HepG2 (cell line): ENCODE measurements around the gene DGKG. TPM values are rescaled to one million over a fixed set of nuclear protein-coding genes. Genes with fewer than 3 reads are reported as not detected.
A peak's percentile ranks its signal among the peaks of the same experiment; 100 is the strongest.

Experiments
- HNRNPLL ChIP-seq: fragments of 200-400 bp; formaldehyde crosslinking; IDR thresholded peaks from 2 replicates; pipeline ENCODE4 v1.6.1; 2017; ENCODE audit warnings: mild to moderate bottlenecking, low read depth, low read length; ENCODE audit not compliant: poor library complexity, severe bottlenecking
- KDM3A ChIP-seq: IDR thresholded peaks from 2 replicates; pipeline ENCODE4 v1.6.1; 2018; ENCODE audit warnings: low read depth, missing compliant biosample characterization
- NFKB2 ChIP-seq: sonication (generic); formaldehyde crosslinking; IDR thresholded peaks from 2 replicates; pipeline ENCODE4 v1.4.0; 2020; ENCODE audit warnings: missing genetic modification reagents, borderline replicate concordance
- TFDP1 ChIP-seq: IDR thresholded peaks from 2 replicates; pipeline ENCODE4 v1.6.1; 2016; ENCODE audit warnings: missing compliant biosample characterization, missing genetic modification reagents, borderline replicate concordance
- ZBED4 ChIP-seq: sonication (generic); formaldehyde crosslinking; IDR thresholded peaks from 2 replicates; pipeline ENCODE4 v1.4.0; 2020; ENCODE audit warnings: missing genetic modification reagents, borderline replicate concordance
- ZFP37 ChIP-seq: sonication (generic); formaldehyde crosslinking; IDR thresholded peaks from 2 replicates; pipeline ENCODE4 v1.4.0; 2020; ENCODE audit warnings: missing genetic modification reagents, borderline replicate concordance
- ZNF207 ChIP-seq: fragments of 450-650 bp; IDR thresholded peaks from 2 replicates; pipeline ENCODE4 v1.6.1; 2016; ENCODE audit warnings: antibody characterized with exemption, borderline replicate concordance
- ZNF24 ChIP-seq: fragments of 450-650 bp; IDR thresholded peaks from 2 replicates; pipeline ENCODE4 v1.6.1; 2017; ENCODE audit warnings: antibody characterized with exemption, mild to moderate bottlenecking
- ZNF441 ChIP-seq: sonication (generic); formaldehyde crosslinking; IDR thresholded peaks from 2 replicates; pipeline ENCODE4 v1.7.0; 2021; ENCODE audit warnings: missing genetic modification reagents, borderline replicate concordance
- ZNF569 ChIP-seq: sonication (generic); formaldehyde crosslinking; IDR thresholded peaks from 2 replicates; pipeline ENCODE4 v1.5.0; 2020; ENCODE audit warnings: mild to moderate bottlenecking, missing genetic modification reagents, moderate library complexity, borderline replicate concordance
- ZNF878 ChIP-seq: sonication (generic); formaldehyde crosslinking; IDR thresholded peaks from 2 replicates; pipeline ENCODE4 v1.8.1; 2023; ENCODE audit warnings: mild to moderate bottlenecking, missing genetic modification reagents, moderate library complexity
- polyA plus RNA-seq, 8 experiments: library from polyadenylated mRNA; depleted of rRNA in 3 of 8; stranded (reverse) in 7 of 8; unstranded in 1 of 8; fragments of >200 nt; fragmentation: Illumina TruSeq in 4 of 8; extraction: Trizol in 4 of 8; gene quantifications; 2 replicates each; pipeline versions ENCODE4 v1.2.1 to v1.2.3, GENCODE V29; 2011 to 2016; ENCODE audit warnings: low read depth in 4 of 8, missing spikeins in 1 of 8, mixed read lengths in 1 of 8; ENCODE audit not compliant: insufficient read depth in 1 of 8
- total RNA-seq, 5 experiments: library from RNA; depleted of rRNA; stranded (reverse); fragments of >200 nt; fragmentation: Illumina TruSeq; extraction: Trizol; gene quantifications; 2 replicates each; pipeline ENCODE4 v1.2.3, GENCODE V29; 2016; ENCODE audit warnings: low read depth in 1 of 5
- TF ChIP-seq, protein P1 (sequence below): sonication (generic); formaldehyde crosslinking; conservative IDR thresholded peaks from 2 replicates; pipeline ENCODE4 v1.4.0; 2020; ENCODE audit warnings: missing genetic modification reagents
- TF ChIP-seq, protein P2 (sequence below): IDR thresholded peaks from 2 replicates; pipeline ENCODE4 v1.6.1; 2016; ENCODE audit warnings: control low read depth
- TF ChIP-seq, protein P3 (sequence below): sonication (generic); formaldehyde crosslinking; IDR thresholded peaks from 2 replicates; pipeline ENCODE4 v1.8.1; 2023; ENCODE audit warnings: mild to moderate bottlenecking, moderate library complexity, missing genetic modification reagents
- TF ChIP-seq, protein P4 (sequence below), 2 experiments: sonication (generic) in 1 of 2; formaldehyde crosslinking in 1 of 2; IDR thresholded peaks; 2 replicates each; pipeline versions ENCODE4 v1.4.0 to v1.6.1; 2018 to 2020; ENCODE audit warnings: missing genetic modification reagents in 2 of 2, borderline replicate concordance in 1 of 2, low read depth in 1 of 2, mild to moderate bottlenecking in 1 of 2, missing biosample characterization in 1 of 2

Gene DGKG
- total and polyA plus RNA-seq, 2 of the 13 experiments (the other 11 are each of a cell fraction or from before 2014, with no cell fraction given): 3.8 to 6.2 TPM

- TF ChIP-seq, protein P1, sequence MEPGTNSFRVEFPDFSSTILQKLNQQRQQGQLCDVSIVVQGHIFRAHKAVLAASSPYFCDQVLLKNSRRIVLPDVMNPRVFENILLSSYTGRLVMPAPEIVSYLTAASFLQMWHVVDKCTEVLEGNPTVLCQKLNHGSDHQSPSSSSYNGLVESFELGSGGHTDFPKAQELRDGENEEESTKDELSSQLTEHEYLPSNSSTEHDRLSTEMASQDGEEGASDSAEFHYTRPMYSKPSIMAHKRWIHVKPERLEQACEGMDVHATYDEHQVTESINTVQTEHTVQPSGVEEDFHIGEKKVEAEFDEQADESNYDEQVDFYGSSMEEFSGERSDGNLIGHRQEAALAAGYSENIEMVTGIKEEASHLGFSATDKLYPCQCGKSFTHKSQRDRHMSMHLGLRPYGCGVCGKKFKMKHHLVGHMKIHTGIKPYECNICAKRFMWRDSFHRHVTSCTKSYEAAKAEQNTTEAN (CRISPR knock-in tag): no peak
- no peak for TF ChIP-seq TFDP1
- no peak for TF ChIP-seq KDM3A (CRISPR knock-in tag)
- no peak for TF ChIP-seq ZNF24
- TF ChIP-seq, protein P2, sequence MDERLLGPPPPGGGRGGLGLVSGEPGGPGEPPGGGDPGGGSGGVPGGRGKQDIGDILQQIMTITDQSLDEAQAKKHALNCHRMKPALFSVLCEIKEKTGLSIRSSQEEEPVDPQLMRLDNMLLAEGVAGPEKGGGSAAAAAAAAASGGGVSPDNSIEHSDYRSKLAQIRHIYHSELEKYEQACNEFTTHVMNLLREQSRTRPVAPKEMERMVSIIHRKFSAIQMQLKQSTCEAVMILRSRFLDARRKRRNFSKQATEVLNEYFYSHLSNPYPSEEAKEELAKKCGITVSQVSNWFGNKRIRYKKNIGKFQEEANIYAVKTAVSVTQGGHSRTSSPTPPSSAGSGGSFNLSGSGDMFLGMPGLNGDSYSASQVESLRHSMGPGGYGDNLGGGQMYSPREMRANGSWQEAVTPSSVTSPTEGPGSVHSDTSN (CRISPR knock-in tag): no peak
- peak; percentile 14 for TF ChIP-seq HNRNPLL
- no peak for TF ChIP-seq ZFP37 (CRISPR knock-in tag)
- TF ChIP-seq, protein P3, sequence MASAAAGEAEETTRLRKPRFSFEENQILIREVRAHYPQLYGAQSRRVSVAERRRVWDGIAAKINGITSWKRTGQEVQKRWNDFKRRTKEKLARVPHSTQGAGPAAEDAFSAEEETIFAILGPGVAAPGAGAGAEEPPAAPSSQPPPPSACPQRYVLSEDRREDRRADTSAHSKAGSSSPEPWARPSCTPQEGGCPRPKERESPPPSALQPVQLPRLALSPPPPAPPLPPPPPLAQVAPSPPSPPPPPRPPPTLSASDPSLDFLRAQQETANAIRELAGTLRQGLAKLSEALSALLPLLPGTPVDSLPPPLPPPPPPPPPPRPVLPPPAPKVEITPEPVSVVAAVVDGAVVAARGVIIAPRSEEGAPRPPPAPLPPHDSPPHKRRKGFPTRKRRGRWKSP (CRISPR knock-in tag): no peak; the same call in 1 of the 2 replicates
- no peak for TF ChIP-seq ZNF207
- TF ChIP-seq NFKB2: no peak
- TF ChIP-seq ZBED4 (CRISPR knock-in tag): no peak
- no peak for TF ChIP-seq ZNF569 (CRISPR knock-in tag)
- TF ChIP-seq, protein P4, sequence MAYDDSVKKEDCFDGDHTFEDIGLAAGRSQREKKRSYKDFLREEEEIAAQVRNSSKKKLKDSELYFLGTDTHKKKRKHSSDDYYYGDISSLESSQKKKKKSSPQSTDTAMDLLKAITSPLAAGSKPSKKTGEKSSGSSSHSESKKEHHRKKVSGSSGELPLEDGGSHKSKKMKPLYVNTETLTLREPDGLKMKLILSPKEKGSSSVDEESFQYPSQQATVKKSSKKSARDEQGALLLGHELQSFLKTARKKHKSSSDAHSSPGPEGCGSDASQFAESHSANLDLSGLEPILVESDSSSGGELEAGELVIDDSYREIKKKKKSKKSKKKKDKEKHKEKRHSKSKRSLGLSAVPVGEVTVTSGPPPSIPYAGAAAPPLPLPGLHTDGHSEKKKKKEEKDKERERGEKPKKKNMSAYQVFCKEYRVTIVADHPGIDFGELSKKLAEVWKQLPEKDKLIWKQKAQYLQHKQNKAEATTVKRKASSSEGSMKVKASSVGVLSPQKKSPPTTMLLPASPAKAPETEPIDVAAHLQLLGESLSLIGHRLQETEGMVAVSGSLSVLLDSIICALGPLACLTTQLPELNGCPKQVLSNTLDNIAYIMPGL (CRISPR knock-in tag; IDR thresholded peaks at IDR 0.05; ENCODE audit: borderline replicate concordance in 1 of 2, low read depth in 1 of 2): peak in 1 of 2 experiments; percentile 61; a peak in 2 of 4 replicates
- TF ChIP-seq ZNF878 (CRISPR knock-in tag): no peak
- TF ChIP-seq ZNF441 (CRISPR knock-in tag): no peak
Observed at GRCh38 chr3:186108106-186108940, 253.7 kb downstream of the DGKG start (continued).
